Spleen (tissue), 11 donors: ENCODE measurements around the gene IGF2R. TPM values are rescaled to one million over a fixed set of nuclear protein-coding genes. Genes with fewer than 3 reads are reported as not detected.

Experiments used
- DNase-seq: peaks from one replicate; pipeline ENCODE4 v3.0.0-alpha.2; 2020
- H3K27ac ChIP-seq, 8 donors: fragments of 200-600 bp; sonication (generic) in 7 of 8; 1 replicate in 4 of 8; 2 replicates in 4 of 8; pipeline versions ENCODE4 v1.5.0 to v1.8.0; 2016 to 2021; ENCODE audit warnings: inconsistent platforms in 4 of 8, mild to moderate bottlenecking in 4 of 8, moderate library complexity in 1 of 8
- H3K27me3 ChIP-seq, 7 donors: fragments of 200-600 bp; sonication (generic) in 6 of 7; replicated peaks in 1 of 7; 1 replicate in 4 of 7; 2 replicates in 3 of 7; pipeline versions ENCODE4 v1.5.0 to v1.8.0; 2016 to 2021; ENCODE audit warnings: inconsistent platforms in 3 of 7, mild to moderate bottlenecking in 1 of 7
- H3K36me3 ChIP-seq, 6 donors: fragments of 200-600 bp; sonication (generic) in 5 of 6; 1 replicate in 4 of 6; 2 replicates in 2 of 6; pipeline versions ENCODE4 v1.5.0 to v1.8.0; 2016 to 2021; ENCODE audit warnings: inconsistent platforms in 2 of 6
- H3K4me1 ChIP-seq, 6 donors: fragments of 200-600 bp; sonication (generic) in 5 of 6; 1 replicate in 3 of 6; 2 replicates in 3 of 6; pipeline versions ENCODE4 v1.5.0 to v1.8.0; 2016 to 2021; ENCODE audit warnings: inconsistent platforms in 3 of 6
- H3K4me3 ChIP-seq, 8 donors: fragments of 200-600 bp; sonication (generic) in 7 of 8; 1 replicate in 4 of 8; 2 replicates in 4 of 8; pipeline versions ENCODE4 v1.5.0 to v1.8.0; 2016 to 2021; ENCODE audit warnings: inconsistent platforms in 4 of 8, mild to moderate bottlenecking in 4 of 8, moderate library complexity in 2 of 8
- H3K9me3 ChIP-seq, 8 donors: fragments of 200-600 bp; sonication (generic) in 7 of 8; 1 replicate in 4 of 8; 2 replicates in 4 of 8; pipeline versions ENCODE4 v1.5.0 to v1.8.0; 2016 to 2021; ENCODE audit warnings: inconsistent platforms in 4 of 8
- POLR2A ChIP-seq, 3 donors: fragments of 450-650 bp; IDR thresholded peaks; one replicate each; pipeline ENCODE4 v1.5.1; 2017; ENCODE audit warnings: antibody characterized with exemption in 3 of 3, mild to moderate bottlenecking in 1 of 3
- POLR2AphosphoS5 ChIP-seq, 3 donors: sonication (generic); formaldehyde crosslinking; IDR thresholded peaks; one replicate each; pipeline ENCODE4 v1.5.1; 2017; ENCODE audit warnings: antibody characterized with exemption in 3 of 3
- WGBS, 5 donors: extraction: QIAGEN DNeasy Blood & Tissue Kit in 3 of 5; methylation state at CpG; one replicate each; pipeline versions ENCODE4 v1.1.5 to v1.1.7; 2013 to 2018; 5-methylcytosine and 5-hydroxymethylcytosine counted together
- intact Hi-C: fragments of 100-400 bp; cut with DNase I; formaldehyde crosslinking; loops from one replicate; pipeline ENCODE4 v1.15.0; 2023; ENCODE audit warnings: low total_unique reads
- polyA plus RNA-seq, 3 donors: library from polyadenylated mRNA; stranded (reverse); fragments of 200-250 nt; gene quantifications; one replicate each; pipeline ENCODE4 v1.2.1, GENCODE V29; 2013
- total RNA-seq, 7 donors: library from RNA; depleted of rRNA in 3 of 7; stranded (reverse); fragments of >200 nt in 3 of 7; fragmentation: NEBNext Ultra II Directional in 4 of 7; extraction: Animal tissue kit (Norgen Biotek cat#: 25700) in 4 of 7; gene quantifications; one replicate each; pipeline versions ENCODE4 v1.1.0 to v1.2.1, GENCODE V29; 2016 to 2021
- TF ChIP-seq, protein P1 (sequence below), 11 experiments: fragments of 200-600 bp in 7 of 11; fragments of 450-650 bp in 4 of 11; sonication (generic) in 4 of 11; IDR thresholded peaks in 8 of 11; conservative IDR thresholded peaks in 3 of 11; 1 replicate in 7 of 11; 2 replicates in 4 of 11; pipeline versions ENCODE4 v1.4.0 to v1.8.0; 2016 to 2021; ENCODE audit warnings: antibody characterized with exemption in 11 of 11, inconsistent platforms in 4 of 11, mild to moderate bottlenecking in 1 of 11
- donor health status: healthy with polysubstance abuse.
- donor health status: DM: no; HTN: no; CAD: no; lungs with moderate emphysema.
- donor health status: DM: no; HTN: no; CAD: no.
- donor health status: Bipolar disorder and iron deficiency.
- donor health status: healthy.
- donor health status: DM: no; HTN: no; CAD: no.
- donor health status: DM: yes; HTN: yes; CAD: no.

The IGF2R gene
- total and polyA plus RNA-seq, 10 donors: 6.9 to 193 (median 159) TPM

DNA sequence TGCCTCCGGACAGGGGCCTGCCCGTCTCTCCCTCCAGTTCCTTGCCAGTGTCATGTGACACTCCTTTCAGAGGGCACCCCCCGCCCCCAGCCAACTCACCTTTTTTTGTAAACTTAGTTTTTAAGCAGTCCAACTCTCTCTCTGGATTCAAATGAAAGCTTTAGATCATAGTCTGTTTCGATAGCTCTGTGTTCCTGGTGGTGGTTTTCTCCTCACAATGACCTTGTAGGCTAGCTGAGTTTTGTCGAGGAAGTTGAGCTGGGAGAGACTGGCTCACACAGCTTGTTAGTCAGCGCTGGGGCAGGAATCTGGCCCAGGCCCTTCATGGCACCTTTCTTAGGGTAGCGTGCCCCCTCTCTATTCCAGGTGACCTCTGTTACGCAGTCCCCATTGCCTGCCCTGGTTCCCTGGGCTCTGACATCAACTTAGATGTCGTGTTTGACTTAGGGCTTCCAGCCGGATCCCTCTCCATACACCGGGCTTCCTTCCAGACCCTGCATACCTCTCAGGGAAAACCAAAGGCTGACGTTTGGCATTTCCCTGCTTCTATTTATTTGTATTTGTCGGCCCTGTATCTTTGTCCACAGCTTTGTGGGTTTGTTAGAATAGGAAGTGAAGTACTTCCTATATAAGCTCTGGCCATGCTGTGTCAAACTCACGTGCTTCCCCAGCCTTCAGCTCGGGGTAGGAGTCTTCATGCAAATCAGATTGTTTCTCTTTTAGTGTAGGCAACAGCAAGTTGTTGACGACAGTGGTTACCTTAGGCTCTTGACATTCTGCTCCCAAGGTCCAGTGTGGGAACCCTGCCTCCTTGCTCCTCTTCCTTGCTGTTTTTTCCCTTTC lies 12.7 kb downstream of the IGF2R start:
- Histone ChIP-seq H3K4me3 (peak overlapping the region in 4 of 8 donors; percentile 8 to 54 (median 11)), H3K4me1 (peaks cover 74 to 100% (median 94%) of the 10 kb centered on the region in 6 donors), H3K27ac (peak overlapping the region; percentile 65 to 89 (median 86)), H3K36me3 (no peaks in the 10 kb centered on the region), H3K27me3 (no peaks in the 10 kb centered on the region), H3K9me3 (no peaks in the 10 kb centered on the region)
- intact Hi-C loops: no loop called here
- TF ChIP-seq POLR2AphosphoS5 (IDR thresholded peaks at IDR 0.05) (peak in 2 of 3 donors; percentile 62 to 88), POLR2A (IDR thresholded peaks at IDR 0.05) (peak in 2 of 3 donors; percentile 34 to 55)
- TF ChIP-seq, protein P1, sequence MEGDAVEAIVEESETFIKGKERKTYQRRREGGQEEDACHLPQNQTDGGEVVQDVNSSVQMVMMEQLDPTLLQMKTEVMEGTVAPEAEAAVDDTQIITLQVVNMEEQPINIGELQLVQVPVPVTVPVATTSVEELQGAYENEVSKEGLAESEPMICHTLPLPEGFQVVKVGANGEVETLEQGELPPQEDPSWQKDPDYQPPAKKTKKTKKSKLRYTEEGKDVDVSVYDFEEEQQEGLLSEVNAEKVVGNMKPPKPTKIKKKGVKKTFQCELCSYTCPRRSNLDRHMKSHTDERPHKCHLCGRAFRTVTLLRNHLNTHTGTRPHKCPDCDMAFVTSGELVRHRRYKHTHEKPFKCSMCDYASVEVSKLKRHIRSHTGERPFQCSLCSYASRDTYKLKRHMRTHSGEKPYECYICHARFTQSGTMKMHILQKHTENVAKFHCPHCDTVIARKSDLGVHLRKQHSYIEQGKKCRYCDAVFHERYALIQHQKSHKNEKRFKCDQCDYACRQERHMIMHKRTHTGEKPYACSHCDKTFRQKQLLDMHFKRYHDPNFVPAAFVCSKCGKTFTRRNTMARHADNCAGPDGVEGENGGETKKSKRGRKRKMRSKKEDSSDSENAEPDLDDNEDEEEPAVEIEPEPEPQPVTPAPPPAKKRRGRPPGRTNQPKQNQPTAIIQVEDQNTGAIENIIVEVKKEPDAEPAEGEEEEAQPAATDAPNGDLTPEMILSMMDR (IDR thresholded peaks at IDR 0.05 in 8 of 11, conservative IDR thresholded peaks at IDR 0.05 in 3 of 11): no peak
- WGBS, 5 donors: 13 to 19% (median 18%) methylated on average over 16 of the region's 16 CpGs
- peak; percentile 89 for DNase-seq

DNA sequence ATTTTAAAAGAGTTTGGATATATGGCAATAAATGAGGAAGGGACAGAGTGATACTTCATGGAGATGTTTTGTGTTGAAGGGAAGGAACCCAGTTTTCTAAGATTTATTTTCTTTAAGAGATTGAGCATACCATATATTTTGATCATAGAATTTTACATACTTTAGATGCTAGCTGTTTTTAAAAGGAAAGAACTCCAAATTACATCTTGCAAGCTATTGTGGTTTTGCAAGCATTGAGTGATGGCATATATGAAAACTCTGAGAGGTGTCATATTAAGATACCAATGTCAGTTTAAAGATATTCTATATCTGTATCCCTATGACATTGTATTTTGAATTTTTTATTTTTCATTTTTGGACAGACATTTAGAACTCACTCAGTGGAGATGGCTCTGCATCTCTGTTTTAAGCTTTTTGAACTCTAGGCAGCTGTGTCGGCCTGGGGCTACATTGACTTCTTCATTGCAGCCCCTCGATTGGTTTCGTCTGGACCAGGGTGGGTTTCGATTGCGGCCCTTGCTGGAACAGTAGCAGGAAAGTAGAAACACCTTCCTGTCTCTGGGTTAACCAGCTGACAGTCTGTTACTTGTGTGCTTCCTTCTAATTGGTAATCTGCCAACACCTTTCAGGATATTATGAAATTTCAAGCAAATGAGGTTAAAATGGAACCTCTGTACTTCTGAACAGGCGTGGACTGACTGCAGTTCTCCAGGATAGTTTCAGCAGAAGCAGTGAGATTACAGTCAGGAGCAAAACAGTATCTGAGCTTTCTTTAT lies 14.0 kb downstream of the IGF2R start:
- Histone ChIP-seq H3K27me3 (no peaks in the 10 kb centered on the region), H3K4me1 (peaks cover 61 to 100% (median 90%) of the 10 kb centered on the region in 6 donors), H3K4me3 (peak overlapping the region in 3 of 8 donors; percentile 7 to 54 (median 19)), H3K36me3 (no peaks in the 10 kb centered on the region), H3K27ac (peak overlapping the region; percentile 65 to 89 (median 86)), H3K9me3 (no peaks in the 10 kb centered on the region)
- DNase-seq: peak; percentile 72
- TF ChIP-seq POLR2AphosphoS5 (IDR thresholded peaks at IDR 0.05) (peak in 1 of 3 donors; percentile 46), POLR2A (IDR thresholded peaks at IDR 0.05) (no peak)
- intact Hi-C loops: no loop called here
- 17 to 32% (median 22%) methylated on average over 6 of the region's 6 CpGs for WGBS, 5 donors

DNA sequence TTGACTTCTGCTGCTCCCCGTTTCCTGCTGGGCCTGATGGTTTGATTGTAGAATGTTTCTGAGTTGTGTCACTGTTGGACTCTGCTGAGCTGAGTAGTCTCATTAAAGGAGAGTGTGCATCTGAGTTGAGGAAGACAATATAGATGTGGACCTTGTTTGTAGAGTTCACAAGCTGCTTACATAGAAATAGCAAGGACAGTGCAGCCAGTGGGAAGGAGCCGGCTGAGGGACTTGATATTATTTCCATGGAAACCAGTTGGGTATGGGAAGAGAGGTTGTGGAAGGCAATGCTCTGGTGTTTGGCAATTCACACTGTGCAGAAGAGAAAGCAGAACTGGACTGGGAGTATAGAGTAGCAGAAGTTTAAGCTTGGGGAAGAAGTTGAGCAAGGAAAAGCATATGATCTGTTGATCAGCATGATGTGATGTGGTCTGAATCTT lies 14.8 kb downstream of the IGF2R start:
- Histone ChIP-seq H3K27me3 (no peaks in the 10 kb centered on the region), H3K4me1 (peaks cover 59 to 100% (median 89%) of the 10 kb centered on the region in 6 donors), H3K36me3 (no peaks in the 10 kb centered on the region), H3K9me3 (no peaks in the 10 kb centered on the region), H3K4me3 (peak overlapping the region in 3 of 8 donors; percentile 7 to 54 (median 19)), H3K27ac (peak overlapping the region; percentile 59 to 89 (median 86))
- DNase-seq: no peak
- TF ChIP-seq POLR2AphosphoS5 (IDR thresholded peaks at IDR 0.05): peak in 1 of 3 donors; percentile 44
- TF ChIP-seq, protein P1 (IDR thresholded peaks at IDR 0.05 in 8 of 11, conservative IDR thresholded peaks at IDR 0.05 in 3 of 11): no peak
- 24 to 42% (median 36%) methylated on average over 2 of the region's 2 CpGs for WGBS, 5 donors
- intact Hi-C loops: no loop called here

DNA sequence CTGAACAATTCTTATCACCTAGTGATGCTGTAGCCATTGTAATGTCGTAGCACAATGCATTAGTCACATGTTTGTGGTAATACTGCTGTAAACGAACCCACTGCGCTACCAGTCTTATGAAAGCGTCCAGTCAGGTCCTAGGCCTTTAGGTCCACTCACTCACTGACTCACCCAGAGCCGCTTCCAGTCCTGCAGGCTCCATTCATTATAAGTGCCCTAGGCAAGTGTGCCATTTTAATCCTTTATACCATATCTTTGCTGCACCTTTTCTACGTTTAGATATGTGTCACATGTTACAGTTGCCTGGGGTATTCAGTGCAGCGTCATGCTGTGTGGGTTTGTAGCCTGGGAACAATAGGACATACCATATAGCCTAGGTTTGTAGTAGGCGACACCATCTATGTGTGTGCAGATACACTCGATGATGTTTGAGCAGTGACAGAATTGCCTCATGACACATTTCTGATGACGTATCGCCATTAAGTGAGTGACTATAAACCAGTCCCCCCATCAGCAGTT lies 15.4 kb downstream of the IGF2R start:
- H3K27ac ChIP-seq: peak overlapping the region in 7 of 8 donors; percentile 84 to 89 (median 86)
- H3K4me1 ChIP-seq: peaks cover 59 to 100% (median 89%) of the 10 kb centered on the region in 6 donors
- WGBS, 5 donors: 77 to 88% (median 80%) methylated on average over 11 of the region's 11 CpGs

More for the DNA sequence above, 15.4 kb downstream of the IGF2R start:
- H3K9me3 ChIP-seq: no peaks in the 10 kb centered on the region
- TF ChIP-seq POLR2AphosphoS5 (IDR thresholded peaks at IDR 0.05) (no peak), POLR2A (IDR thresholded peaks at IDR 0.05) (no peak)
- TF ChIP-seq, protein P1 (IDR thresholded peaks at IDR 0.05 in 8 of 11, conservative IDR thresholded peaks at IDR 0.05 in 3 of 11): no peak
- intact Hi-C loops: no loop called here
- H3K27me3 ChIP-seq: no peaks in the 10 kb centered on the region
- H3K36me3 ChIP-seq: no peaks in the 10 kb centered on the region
- DNase-seq: no peak
- H3K4me3 ChIP-seq: peak overlapping the region in 1 of 8 donors; percentile 54
